GM18873 (cell line): ENCODE data around the gene SORL1.

ENCODE experiments used
- ATAC-seq: cut with Tn5 transposase; IDR thresholded peaks from one replicate; pipeline ENCODE4 v1.9.1; 2021; ENCODE audit warnings: mild to moderate bottlenecking, moderate library complexity, moderate number of reproducible peaks; ENCODE audit not compliant: unreplicated experiment, low FRiP score

SORL1 gene

GRCh38 chr11:121473064-121473777 is 21.1 kb downstream of the SORL1 start:
- no peak for ATAC-seq

DNA sequence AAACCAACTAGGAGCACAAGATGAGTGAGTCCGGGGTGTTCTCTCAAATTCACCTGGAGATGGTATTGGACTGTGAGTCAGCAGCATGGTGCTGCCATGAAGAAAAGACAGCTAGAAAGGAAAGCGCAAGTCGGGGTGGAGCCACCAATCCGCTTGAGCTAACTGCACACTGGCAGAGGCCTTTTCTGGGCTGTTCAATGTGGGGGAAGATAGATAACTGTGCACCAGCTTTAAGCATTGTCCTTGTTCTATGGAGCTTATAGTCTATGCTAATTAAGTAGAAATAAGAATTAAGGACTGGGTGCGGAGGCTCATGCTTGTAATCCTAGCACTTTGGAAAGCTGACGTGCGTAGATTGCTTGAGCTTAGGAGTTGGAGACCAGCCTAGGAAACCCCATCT is 22.6 kb downstream of the SORL1 start:
- no peak for ATAC-seq

DNA sequence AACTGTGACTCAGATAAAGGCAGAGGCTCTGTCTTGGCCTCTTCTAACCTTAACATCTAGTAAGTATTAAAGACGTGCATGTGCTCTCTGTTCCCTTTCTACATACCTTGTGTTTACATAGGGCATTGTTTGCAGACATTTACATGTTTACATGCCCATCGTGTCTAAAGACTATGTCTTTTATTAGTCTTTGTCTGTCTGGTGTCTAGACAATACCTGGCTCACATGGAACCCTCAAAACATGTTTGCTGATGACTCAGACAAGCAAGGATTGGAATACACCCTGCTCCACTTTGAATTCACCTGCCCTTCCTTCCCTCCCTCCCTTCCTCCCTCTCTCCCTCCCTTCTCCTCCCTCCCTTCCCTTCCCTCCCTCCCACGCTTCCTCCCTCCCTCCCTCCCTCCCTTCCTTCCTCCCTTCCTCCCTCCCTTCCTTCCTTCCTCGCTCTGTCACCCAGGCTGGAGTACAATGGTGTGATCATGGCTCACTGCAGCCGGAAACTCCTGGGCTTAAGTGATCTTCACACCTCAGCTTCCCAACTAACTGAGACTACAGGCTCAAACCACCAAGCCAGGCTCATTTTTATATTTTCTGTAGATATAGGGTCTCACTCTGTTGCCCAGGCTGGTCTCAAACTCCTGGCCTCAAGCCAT is 24.4 kb downstream of the SORL1 start:
- ATAC-seq = no peak

GRCh38 chr11:121478226-121478894 is 26.2 kb downstream of the SORL1 start:
- no peak for ATAC-seq

GRCh38 chr11:121478895-121479697 is 27.0 kb downstream of the SORL1 start:
- no peak for ATAC-seq

DNA sequence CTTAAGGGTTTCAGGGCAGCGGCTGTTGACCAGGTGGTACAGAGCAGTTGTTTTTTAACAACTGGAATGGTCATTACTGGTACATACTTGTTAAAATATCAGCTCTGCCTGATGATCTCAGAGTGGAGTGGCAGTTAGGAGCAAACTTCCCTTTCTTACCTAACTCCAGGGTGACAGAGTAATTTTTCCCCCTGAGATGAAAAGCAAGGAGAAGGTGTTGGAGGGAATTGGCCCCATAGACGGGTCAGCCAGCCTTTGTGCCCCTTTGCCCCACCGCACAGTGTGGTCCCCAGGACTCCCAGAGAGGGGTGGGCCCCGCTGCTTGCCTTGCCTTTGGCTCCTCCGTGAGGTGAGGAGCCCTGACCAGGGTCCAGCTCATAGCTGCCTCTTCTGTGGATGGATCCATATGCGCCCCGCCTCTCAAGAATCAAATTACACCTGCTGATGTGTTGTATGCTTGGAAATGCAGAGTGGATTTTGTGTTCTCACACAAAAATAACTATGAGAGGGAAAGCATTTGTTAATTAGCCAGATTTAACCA is 27.7 kb downstream of the SORL1 start:
- ATAC-seq = no peak

DNA sequence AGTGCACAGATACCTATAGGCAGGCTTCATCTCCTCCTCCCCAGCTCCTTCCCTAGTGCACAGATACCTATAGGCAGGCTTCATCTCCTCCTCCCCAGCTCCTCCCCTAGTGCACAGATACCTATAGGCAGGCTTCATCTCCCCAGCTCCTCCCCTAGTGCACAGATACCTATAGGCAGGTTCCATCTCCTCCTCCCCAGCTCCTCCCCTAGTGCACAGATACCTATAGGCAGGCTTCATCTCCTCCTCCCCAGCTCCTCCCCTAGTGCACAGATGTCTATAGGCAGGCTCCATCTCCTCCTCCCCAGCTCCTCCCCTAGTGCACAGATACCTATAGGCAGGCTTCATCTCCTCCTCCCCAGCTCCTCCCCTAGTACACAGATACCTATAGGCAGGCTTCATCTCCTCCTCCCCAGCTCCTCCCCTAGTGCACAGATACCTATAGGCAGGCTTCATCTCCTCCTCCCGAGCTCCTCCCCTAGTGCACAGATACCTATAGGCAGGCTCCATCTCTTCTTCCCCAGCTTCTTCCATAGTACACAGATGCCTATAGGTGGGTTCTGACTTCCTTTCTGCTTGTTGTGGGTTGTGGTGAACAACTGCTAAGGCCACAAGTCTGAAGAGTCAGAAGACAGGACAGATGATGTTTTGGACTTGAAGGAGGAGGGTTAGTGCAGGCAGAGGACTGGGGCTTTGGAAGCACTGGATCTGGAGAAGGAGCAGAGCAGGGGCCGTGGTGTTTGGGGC is 29.5 kb downstream of the SORL1 start:
- ATAC-seq = peak; percentile 37

DNA sequence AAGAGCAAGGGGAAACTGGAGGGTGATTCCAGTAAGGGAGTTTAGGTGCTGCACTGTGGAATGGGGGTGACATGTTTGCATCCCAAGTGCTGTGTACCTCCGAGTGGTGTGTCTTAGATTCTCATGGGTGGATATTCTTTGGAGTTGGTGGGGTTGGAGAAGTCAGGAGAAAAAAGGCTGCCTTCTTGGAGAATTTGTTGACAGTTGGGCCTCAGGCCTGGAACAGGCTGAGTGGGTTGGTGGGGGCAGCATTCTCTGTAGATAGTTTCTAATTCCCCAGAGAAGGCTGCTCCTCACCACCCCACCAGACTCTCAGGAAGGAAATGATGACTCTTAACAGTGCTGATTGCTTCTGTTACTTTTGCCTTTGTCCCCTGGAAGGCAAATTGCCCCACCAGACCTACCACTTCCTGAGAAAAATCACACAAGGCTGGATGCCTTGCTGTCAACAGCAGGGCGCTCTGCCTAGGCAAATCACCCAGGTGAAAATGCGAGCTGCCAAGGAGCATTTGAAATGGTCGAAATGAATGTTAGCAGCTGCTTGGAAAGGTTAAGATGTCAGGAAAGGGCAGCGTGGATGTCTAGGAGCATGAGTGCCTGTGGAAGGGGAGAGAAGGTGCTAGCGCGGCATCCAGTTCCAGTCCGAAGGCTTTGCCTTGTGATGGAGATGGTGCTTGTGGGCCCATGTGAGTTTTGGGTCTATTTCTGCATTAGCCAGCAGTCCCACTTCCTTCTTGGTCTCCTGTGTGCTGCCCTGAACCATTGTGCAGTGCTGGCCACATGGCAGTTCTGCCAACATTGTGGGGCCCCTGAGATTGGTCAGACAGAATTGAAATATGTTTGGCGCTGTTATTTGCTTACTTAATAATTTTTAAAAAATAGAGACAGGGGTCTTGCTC is 30.4 kb downstream of the SORL1 start:
- ATAC-seq = peak; percentile 86

DNA sequence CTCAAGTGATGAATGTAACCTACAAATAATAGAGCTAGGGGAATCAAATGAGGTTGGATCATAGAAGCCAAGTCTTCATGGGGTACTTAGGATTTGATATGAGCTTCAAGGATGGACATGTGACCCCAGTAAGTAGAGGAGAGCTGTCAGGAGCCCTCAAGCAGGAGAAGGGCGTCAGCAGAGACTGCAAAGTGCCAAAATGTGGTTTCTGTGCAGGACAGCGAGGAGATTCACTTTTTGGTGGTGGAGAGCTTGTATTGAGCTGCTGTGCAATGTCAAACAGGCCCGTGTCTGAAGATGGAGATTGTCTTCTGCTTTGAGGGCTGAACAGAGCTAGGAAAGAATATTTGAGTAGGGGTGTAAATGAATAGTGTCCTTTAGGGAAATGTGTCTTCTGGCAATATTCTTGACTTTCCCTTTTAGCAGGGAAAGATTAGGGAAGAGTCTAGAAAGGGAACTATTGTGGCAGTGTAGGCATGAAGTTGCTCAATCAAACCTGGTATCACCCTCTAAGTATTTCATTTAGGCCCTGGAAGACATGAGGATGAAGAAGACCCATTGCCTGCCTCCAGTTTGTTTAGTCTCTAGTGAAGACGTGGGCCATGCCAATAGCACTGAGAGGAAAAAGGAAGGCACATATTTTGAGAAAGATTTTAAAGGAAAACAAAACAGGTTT is 31.8 kb downstream of the SORL1 start:
- ATAC-seq = no peak

DNA sequence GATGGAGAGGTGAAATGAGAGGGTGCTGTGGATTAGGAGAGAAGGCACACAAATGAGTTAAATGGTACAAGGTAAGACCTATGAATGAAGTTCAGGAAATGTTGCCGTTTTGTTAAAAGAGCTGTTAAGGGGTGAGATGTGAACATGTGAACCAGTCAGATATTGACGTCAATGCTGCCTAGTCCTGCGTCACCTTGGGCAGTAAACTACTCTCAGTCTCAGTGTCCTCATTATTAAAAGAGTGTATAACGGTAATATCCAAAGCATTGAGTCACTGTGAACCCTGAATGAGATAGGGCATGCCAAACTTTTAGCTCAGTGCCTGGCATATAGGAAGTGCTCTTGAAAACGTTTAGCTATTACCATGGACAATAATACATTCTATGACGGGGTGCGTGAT is 33.1 kb downstream of the SORL1 start:
- no peak for ATAC-seq

- ATAC-seq = no peak
Observed at GRCh38 chr11:121486054-121486453, 33.9 kb downstream of the SORL1 start.

DNA sequence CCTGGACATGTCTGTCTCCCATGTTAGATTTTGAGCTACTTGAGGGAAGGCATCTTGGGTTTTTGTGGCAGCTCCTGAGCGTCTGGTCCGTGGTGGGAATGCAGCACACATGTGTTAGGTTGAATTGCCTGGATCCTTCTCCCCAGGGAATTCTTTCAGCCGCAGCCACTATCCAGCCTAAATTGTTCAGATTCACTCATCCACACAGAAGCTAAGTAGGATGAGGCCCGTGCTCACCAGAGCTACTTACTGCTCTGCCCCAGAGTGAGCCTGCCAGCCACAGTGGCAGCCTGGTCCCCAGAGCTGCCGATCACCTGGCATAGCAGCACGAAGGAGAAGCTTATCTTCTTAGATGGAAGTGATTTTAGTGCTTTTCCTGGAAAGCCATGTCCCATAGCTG is 35.1 kb downstream of the SORL1 start:
- no peak for ATAC-seq

DNA sequence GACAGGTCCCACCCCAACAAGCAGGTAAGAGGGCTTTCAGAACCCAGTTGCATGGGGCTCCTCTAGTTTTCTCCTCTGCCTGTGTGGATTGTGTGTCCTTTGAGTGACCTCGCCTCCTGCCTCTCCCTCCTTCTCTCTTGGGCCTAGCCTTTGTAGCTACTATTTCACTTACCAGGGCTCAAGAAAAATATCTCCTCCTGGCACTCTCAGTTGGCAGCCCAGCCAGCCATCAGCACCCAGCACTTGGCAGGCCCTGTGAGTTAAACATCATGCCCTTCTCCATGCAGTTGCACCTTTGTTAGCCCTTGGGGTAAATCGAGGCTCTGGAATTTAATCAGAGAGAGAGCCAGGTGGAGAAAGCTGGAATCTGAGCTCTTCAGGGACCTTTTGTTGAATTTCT is 36.1 kb downstream of the SORL1 start:
- no peak for ATAC-seq

GRCh38 chr11:121488641-121489040 is 36.5 kb downstream of the SORL1 start:
- ATAC-seq = no peak

- no peak for ATAC-seq
Observed at GRCh38 chr11:121489823-121490222, 37.7 kb downstream of the SORL1 start.

GRCh38 chr11:121494355-121495099 is 42.4 kb downstream of the SORL1 start:
- no peak for ATAC-seq

- ATAC-seq = no peak
Observed at GRCh38 chr11:121497176-121497998, 45.3 kb downstream of the SORL1 start.
